Adrenal gland (tissue), 5 donors: Measurements from ENCODE around the gene NUP85.

Source experiments
- POLR2A ChIP-seq, 2 donors: fragments of 450-650 bp; IDR thresholded peaks; one replicate each; pipeline ENCODE4 v1.6.1; 2017; ENCODE audit warnings: antibody characterized with exemption in 2 of 2, mild to moderate bottlenecking in 2 of 2, moderate library complexity in 1 of 2
- TF ChIP-seq, protein P1 (sequence below), 6 experiments: fragments of 450-650 bp in 4 of 6; fragments of 200-600 bp in 2 of 6; sonication (generic) in 1 of 6; IDR thresholded peaks; 1 replicate in 5 of 6; 2 replicates in 1 of 6; pipeline versions ENCODE4 v1.5.1 to v1.8.0; 2016 to 2021; ENCODE audit warnings: antibody characterized with exemption in 6 of 6, mild to moderate bottlenecking in 2 of 6, moderate library complexity in 1 of 6
- donor health status: DM: no; HTN: no; CAD: no.

DNA sequence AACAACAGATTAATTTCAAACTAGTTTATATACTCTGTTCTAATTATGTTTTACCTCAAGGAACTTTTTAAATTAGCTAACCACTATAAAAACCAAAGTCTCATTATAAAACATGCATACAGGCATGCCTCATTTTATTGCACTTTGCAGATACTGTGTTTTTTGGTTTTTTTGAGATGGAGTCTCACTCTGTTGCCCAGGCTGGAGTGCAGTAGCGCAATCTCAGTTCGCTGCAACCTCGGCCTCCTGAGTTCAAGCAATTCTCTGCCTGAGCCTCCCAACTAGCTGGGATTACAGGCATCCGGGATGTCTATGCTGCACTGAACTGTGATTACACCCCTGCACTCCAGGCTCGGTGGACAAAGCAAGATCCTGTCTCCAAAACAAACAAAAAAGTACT lies 42.4 kb upstream of the NUP85 start:
- no peak for TF ChIP-seq POLR2A (IDR thresholded peaks at IDR 0.05)
- TF ChIP-seq, protein P1, sequence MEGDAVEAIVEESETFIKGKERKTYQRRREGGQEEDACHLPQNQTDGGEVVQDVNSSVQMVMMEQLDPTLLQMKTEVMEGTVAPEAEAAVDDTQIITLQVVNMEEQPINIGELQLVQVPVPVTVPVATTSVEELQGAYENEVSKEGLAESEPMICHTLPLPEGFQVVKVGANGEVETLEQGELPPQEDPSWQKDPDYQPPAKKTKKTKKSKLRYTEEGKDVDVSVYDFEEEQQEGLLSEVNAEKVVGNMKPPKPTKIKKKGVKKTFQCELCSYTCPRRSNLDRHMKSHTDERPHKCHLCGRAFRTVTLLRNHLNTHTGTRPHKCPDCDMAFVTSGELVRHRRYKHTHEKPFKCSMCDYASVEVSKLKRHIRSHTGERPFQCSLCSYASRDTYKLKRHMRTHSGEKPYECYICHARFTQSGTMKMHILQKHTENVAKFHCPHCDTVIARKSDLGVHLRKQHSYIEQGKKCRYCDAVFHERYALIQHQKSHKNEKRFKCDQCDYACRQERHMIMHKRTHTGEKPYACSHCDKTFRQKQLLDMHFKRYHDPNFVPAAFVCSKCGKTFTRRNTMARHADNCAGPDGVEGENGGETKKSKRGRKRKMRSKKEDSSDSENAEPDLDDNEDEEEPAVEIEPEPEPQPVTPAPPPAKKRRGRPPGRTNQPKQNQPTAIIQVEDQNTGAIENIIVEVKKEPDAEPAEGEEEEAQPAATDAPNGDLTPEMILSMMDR (IDR thresholded peaks at IDR 0.05), result no peak
